COLO829 (cell line): ENCODE results near the gene MBOAT2.
"Not testable (repeated sequence)": the region's sequence is repeated elsewhere in the genome, so short reads cannot be mapped to it uniquely, and the experiment has no call there.

Experiments used
- DNase-seq: peaks from one replicate; pipeline ENCODE4 v3.0.0; 2012; ENCODE audit warnings: low spot score

MBOAT2 gene

DNA sequence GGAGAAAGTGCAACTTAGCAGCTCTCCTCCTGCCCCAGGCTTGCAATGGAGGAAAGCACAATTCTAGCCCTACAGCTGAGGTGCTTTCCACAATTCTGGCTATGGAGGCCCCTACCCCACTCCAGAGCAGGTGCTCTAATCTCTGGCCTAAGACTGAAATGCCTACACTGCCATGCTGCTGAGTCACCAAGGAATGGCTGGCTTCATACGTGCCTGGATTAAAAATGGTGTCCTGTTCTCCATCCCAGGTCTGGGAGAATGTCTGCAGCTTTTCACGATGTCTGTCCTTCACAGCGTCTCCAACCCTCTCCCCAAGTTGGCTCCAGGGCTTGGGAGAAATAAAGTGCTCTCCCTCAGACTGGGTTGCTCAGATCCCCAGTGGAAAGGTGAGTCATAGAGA lies 48.5 kb downstream of the MBOAT2 start:
- no peak for DNase-seq

DNA sequence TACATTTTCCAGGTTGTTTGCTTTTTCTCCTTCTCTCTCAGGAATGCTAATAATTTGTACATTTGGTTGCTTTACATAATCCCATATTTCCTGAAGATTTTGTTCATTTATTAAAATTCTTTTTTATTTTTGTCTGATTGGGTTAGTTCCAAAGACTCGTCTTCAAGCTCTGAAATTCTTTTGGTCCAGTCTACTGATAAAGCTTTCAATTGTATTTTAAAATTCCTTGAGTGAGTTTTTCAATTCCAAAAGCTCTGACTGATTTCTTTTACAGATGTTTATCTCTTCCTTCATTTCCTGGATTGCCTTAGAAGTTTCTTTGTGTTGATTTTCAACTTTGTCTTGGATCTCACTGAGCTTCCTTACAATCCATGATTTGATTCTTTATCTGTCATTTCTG lies 50.0 kb downstream of the MBOAT2 start:
- DNase-seq: no peak

DNA sequence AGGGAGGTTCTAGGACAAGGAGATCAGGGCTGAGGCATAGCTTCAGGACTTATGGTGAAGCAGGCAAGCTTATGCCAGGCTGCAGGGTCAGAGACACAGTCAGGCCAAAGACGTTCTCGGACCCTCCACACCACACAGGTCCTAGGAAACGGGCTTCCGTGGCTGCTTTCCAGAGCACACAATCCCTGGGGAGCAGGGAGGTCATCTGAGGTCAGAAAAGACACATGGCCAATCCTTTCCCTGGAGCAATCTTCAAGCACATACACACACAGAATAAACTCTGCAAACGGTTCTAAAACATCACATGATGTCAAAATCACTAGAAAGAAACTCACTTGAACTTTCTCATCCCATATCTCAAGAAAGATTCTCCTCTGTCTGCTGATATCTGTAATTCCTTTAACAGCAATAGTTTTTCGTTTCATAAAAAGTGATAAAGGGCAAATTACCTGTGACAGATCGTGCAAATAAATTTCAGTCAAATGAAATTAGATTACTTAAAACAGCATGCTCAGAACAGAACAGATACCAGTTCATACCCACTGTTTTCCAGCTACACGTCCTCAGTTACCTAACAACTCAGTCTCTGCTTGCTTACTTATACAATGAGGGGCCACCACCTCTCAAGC lies 63.9 kb downstream of the MBOAT2 start:
- DNase-seq: no peak

DNA sequence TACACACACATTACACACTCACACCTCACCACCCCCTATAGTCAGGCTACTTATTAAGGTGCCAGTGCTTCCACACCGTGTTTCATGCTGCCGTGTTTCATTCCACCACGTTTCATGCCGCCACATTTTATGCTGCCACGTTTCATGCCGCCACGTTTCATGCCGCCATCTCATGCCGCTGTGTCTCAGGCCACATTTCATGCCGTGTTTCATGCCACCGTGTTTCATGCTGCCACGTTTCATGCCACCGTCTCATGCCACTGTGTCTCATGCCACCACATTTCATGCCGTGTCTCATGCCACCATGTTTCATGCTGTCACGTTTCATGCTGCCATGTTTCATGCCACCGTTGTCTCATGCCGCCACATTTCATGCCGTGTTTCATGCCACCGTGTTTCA lies 65.1 kb downstream of the MBOAT2 start:
- DNase-seq: no peak

DNA sequence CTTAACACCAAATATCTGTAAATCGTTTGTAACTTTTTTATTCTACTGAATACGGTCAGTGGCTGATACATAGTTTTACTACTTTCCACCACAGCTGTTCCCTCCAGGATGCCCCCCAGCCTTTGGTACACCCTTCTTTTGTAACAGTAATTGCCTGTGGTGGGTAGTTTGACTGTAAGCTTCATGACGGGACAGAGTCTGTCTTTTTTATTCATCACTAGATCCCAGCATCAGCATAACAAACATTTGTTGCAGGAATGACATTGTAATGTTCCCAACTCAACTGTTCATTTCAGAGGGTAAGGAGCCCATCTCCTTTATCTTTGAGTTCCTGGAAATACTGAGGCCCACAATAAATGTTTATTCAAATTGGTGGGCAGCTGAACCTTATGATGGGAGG lies 67.5 kb downstream of the MBOAT2 start:
- no peak for DNase-seq

DNA sequence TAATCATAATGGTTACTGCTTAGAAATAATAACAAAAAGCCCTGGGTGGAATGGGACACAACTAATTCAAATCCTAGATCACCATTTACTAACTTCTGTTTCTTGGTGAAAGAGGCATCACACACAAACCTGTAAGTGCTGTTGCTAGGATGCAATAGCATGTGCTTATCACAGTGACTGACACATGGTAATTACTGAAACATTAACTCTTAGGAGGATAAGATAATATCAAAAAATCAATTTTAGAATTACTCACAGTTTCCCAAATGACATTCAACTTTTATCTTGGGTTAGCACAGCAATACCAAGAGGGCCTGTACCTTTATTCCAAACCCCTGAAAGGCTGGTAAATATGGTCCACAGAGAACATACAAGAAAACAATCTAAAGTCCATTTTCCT lies 69.1 kb downstream of the MBOAT2 start:
- no peak for DNase-seq

DNA sequence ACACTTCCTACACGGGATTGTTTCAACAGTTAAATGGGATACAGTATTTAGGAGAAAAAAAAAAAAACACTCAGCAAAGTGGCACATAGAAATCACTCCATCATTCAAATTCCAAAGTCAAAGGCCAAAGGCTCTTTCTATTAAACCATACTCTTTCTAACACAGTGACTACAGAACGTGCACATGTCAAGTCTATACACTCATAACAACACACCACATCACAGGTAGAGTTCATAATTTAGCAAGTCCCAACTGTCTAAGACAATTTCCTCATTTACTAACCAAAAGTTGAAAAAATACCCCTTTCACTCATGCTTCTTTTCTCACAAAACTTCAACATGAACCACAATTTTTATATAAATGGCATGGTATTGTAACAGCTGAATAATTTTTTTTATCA lies 70.8 kb downstream of the MBOAT2 start:
- no peak for DNase-seq

DNA sequence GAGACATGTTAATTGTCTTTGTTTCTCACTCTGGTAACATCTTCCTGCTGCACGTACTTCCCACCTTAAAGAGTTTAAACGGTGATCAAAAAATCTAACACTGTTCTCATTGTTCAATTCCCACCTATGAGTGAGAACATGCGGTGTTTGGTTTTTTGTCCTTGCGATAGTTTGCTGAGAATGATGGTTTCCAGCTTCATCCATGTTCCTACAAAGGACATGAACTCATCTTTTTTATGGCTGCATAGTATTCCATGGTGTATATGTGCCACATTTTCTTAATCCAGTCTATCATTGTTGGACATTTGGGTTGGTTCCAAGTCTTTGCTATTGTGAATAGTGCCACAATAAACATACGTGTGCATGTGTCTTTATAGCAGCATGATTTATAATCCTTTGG lies 73.3 kb downstream of the MBOAT2 start:
- DNase-seq: not testable (repeated sequence)

DNA sequence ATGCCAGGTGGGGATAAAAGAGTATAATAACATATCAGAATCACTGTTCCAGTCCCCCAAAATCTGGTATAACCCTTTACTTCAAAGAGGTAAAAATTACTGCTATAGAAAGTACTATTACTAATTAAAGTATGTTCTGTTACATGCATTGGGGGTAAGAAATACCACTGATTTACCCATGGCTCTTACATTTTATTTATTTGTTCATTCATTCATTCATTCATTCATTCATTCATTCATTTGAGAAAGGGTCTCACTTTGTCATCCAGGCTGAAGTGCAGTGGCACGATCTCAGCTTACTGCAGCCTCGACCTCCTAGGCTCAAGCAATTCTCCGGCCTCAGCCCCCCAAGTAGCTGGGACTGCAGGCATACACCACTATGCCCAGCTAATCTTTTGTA lies 74.4 kb downstream of the MBOAT2 start:
- no peak for DNase-seq

DNA sequence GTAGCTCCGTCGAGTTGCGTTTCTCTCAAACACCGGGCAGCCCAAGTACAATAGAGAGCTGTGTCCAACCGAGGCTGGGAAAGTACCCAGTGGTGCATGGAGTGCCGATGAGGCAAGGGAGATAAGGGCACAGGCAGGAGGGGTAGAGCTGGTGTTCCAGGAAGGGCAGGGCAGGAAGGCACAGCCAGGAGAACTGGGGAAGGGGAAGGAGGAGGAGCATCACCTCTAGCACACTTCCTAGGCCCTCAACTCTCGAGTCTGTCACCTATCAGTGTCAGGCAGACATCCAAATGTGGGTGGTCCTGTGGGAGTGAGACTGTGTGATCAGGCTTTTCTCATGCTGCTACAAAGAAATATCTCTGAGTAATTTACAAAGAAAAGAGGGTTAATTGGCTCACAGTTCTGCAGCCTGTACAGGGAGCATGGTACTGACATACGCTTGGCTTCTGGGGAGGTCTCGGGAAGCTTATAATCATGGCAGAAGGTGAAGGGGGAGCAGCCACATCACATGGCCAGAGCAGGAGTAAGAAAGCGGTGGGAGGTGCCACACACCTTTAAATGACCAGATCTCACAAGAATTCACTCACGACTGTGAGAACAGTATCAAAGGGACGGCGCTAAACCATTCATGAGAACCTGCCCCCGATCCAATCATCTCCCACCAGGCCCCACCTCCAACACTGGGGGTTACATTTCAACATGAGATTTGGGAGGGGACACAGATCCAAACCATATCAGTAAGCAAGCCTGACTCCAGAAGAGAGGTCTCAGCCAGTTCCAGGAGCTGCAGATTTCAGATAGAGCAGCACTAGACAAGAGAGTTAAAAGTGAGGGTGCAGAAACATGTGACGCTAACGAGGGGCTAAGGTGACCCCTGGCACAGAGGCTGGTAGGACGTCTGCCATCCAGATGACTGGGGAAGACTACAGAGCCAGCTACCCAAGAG lies 75.7 kb downstream of the MBOAT2 start:
- DNase-seq: no peak

DNA sequence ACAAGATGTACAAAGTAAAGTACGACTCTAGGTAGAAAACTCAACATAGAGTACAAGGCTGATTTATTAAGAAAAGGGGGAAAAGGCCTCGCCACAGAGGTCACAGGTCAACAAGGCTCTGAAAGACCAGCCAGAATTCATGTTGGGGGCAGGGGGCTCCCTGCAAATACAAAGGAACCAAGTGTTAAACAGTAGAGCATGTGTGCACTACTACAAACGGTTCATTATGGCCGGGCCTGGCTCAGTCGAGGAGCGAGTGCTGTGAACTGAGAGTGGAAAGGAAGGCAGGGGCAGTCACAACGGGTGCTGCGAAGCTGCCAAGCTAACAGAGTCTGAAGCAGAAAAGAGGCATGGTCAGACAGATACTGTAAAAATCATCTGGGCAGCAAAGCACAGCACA lies 77.1 kb downstream of the MBOAT2 start:
- DNase-seq: peak; percentile 59

DNA sequence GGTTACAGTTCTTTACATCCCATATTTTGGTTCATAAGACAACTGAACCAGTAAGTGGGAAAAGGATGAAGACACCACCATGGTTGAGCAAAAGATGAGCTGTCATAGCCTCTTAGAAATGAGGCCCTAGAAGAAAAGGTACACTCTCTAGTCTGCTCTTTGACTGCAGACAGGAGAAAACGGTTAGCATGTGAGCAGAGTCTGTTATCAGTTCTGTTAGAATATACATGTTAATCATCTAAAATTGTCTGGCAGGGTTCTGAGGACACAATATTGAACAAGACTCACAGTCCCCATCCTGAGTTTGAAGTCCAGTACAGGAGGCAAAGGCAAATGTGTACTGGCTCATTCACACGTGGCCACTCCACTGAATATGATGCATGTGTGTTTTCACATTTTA lies 78.1 kb downstream of the MBOAT2 start:
- DNase-seq: no peak

DNA sequence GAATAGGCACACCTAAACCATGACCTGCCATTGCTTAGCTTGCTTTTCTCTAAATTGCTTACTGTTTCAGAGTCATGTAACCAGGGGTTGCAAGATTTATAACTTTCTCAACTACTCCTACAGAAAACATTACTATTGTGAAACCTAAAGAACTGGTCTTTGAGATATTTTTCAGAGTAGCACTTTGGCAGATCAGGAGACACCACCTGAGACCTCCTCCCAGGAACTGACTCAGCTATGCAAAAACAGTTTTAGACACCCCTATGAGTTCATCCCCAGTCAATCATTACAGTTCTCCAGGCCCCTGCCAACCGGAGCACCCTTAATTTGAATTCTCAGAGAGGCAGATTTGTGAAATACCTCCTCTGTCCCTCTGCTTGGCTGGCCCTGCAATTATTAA lies 80.3 kb downstream of the MBOAT2 start:
- DNase-seq: no peak

DNA sequence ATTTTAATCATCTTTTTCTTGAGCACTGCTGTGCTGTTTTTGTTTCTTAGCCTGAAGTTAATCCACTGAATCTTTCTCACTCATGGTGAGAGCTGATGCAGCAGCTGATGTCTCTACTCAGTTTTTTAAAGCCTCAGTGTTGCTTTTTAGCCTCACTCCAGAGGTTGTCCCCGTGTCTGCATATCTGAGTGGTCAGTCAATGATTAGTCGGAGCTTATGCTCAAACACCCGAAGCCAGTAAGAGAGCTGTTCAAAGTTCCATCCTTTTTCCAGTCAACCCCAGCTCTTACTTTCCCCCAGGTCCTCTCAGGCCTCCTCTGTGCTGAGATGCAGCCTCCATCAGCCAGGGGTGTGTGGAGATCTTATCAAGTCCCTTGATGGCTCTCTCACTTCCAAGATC lies 81.1 kb downstream of the MBOAT2 start:
- DNase-seq: no peak

DNA sequence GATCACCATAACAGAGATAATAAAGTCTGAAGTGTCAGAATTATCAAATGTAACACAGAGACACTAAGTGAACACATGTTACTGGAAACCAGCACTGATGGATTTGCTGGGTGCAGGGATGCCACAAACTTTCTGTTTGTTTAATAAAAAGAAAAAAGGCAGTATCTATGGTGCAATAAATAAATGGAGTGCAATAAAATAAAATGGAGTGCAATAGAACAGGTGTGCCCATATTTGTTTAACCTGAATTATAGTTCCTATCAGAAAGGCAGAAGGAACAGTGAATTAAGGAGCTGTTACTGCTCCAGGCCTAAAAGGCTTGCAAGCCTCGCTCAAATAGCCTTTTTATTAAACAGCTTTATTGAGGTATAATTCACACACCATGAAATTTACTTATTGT lies 85.1 kb downstream of the MBOAT2 start:
- no peak for DNase-seq

DNA sequence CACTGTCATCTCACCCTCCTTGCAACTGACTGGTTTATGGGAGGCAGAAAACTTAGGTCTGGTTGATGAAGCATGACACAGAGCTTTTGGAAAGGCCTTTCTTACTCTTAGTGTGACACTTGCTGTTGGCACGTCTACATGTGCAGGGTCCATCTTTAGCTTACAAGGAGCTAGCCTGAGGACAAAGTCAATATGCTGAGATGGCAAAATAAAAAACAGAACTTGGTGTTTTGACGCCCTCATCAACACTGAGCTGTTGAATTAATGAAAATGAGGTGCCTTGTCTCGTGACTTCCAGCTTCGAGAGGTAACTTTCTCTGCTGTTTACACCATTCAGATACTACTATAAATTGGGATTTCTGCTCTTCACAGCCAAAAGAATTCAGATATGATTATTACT lies 87.5 kb downstream of the MBOAT2 start:
- no peak for DNase-seq

DNA sequence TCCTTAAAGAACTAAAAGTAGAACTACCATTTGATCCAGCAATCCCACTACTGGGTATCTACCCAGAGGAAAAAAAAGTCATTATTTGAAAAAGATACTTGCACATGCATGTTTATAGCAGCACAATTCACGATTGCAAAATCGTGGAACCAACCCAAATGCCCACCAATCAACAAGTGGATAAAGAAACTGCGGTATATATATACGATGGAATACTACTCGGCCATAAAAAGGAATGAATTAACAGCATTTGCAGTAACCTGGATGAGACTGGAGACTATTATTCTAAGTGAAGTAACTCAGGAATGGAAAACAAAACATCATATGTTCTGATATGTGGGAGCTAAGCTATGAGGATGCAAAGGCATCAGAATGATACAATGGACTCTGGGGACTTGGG lies 89.7 kb downstream of the MBOAT2 start:
- DNase-seq: not testable (repeated sequence)

DNA sequence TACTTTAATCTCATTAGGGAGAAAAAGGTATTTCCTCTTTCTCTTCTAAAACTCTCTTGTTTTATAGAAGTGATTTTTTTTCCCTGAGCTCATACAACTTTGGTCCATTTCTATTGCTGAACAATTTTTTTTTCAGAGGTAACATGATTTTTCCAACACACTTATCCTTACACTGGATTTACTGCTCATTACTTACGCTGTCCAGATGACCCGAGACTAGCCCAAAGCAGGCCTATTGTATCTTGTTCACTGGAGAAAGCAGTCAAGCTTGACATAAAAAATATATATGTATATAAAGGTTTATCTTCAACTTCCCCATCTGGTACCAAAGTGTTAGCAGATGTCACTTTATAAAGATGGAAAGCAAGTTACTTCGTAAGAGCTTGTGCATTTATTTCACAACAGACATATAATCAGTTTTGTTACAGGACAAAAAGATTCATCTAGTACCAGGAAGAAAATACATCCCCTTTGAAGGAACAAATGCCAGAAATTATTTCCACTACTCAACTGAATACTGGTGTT lies 95.7 kb downstream of the MBOAT2 start:
- no peak for DNase-seq

DNA sequence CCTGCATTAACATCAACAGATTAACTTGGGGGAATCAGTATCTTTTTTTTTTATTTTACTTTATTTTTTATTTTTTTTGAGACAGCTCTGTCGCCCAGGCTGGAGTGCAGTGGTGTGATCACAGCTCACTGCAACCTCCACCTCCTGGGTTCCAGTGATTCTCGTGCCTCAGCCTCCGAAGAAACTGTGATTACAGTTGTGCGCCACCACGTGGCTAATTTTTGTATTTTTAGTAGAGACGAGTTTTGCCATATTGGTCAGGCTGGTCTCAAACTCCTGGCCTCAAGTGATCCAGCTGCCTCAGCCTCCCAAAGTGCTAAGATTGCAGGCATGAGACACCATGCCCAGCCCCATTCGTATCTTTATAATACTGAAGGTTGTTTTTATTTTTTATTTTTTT lies 99.6 kb downstream of the MBOAT2 start:
- DNase-seq: not testable (repeated sequence)

DNA sequence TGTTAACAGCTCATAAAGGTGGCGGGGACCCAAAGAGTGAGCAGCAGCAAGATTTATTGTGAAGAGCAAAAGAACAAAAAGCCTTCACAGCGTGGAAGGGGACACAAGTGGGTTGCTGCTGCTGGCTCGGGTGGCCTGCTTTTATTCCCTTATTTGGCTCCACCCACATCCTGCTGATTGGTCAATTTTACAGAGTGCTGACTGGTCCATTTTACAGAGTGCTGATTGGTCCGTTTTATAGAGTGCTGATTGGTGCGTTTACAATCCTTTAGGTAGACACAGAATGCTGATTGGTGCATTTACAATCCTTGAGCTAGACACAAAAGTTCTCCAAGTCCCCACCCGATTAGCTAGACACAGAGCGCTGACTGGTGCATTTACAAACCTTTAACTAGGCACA lies 100.7 kb downstream of the MBOAT2 start:
- not testable (repeated sequence) for DNase-seq

DNA sequence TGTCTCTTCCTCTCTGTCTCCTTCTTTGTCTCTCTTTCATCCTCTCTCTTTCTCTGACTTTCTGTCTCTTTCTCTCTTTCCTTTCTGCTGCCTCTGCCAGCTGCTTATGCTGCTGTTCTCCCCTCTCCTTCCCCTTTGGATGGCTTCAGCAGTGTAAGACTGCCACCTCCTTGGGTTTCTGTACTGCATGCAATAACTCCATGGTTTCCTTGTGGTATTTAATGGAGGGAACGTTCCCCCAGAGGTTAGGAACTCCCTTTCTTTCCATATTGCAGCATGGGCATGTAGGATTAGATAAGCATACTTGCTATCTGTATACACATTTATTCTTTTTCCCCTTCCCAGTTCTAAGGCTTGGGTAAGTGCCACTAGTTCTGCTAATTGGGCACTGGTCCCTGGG lies 106.3 kb downstream of the MBOAT2 start:
- not testable (repeated sequence) for DNase-seq

DNA sequence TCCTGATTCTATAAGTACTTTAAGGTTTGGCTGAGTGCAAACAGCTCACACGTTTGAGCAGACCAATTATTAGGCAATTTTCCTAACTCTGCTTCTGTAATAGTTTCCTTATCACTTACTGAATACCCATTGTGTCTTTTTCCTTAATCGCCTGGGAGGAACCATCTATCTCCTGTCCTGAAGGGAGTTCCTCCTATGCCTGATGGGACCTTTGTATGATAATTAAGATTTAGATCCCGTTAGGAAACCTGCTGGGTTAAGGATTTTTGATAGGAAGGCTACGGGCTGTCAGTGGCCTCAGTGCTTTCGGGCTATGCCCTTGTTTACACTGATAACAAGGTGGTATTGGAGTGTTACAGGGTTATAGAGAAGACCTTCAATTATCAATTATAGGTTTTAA lies 106.8 kb downstream of the MBOAT2 start:
- DNase-seq: not testable (repeated sequence)
